ENCODE results near the gene MC4R. TPM values are rescaled to one million over a fixed set of nuclear protein-coding genes. Genes with fewer than 3 reads are reported as not detected.

Gene MC4R
- total RNA-seq, 1 donor: not detected

- H3K4me1 ChIP-seq (ENCODE audit: insufficient read depth, low read length): no peaks in the 10 kb centered on the region
- H3K27me3 ChIP-seq (ENCODE audit: insufficient read depth, low read length): no peaks in the 10 kb centered on the region
- H3K9me3 ChIP-seq (ENCODE audit: low read depth, low read length): no peaks in the 10 kb centered on the region
- no peak overlapping the region for H3K4me3 ChIP-seq (ENCODE audit: low read length)
These were observed 14.1 kb downstream of the MC4R start for GRCh38 chr18:60358516-60358915.

GRCh38 chr18:60350941-60351340, 21.6 kb downstream of the MC4R start:
- no peaks in the 10 kb centered on the region for H3K27me3 ChIP-seq (ENCODE audit: insufficient read depth, low read length)

GRCh38 chr18:60350150-60350549, 22.4 kb downstream of the MC4R start:
- H3K27me3 ChIP-seq (ENCODE audit: insufficient read depth, low read length): no peaks in the 10 kb centered on the region
- H3K4me1 ChIP-seq (ENCODE audit: insufficient read depth, low read length): no peaks in the 10 kb centered on the region
- no peak overlapping the region for H3K4me3 ChIP-seq (ENCODE audit: low read length)
- H3K9me3 ChIP-seq (ENCODE audit: low read depth, low read length): no peaks in the 10 kb centered on the region

More at GRCh38 chr18:60350941-60351340, 21.6 kb downstream of the MC4R start:
- Histone ChIP-seq H3K4me3 (ENCODE audit: low read length) (no peak overlapping the region), H3K4me1 (ENCODE audit: insufficient read depth, low read length) (no peaks in the 10 kb centered on the region), H3K9me3 (ENCODE audit: low read depth, low read length) (no peaks in the 10 kb centered on the region)

GRCh38 chr18:60347526-60348045, 25.0 kb downstream of the MC4R start:
- Histone ChIP-seq H3K4me1 (ENCODE audit: insufficient read depth, low read length) (no peaks in the 10 kb centered on the region), H3K9me3 (ENCODE audit: low read depth, low read length) (no peaks in the 10 kb centered on the region), H3K27me3 (ENCODE audit: insufficient read depth, low read length) (no peaks in the 10 kb centered on the region), H3K4me3 (ENCODE audit: low read length) (no peak overlapping the region)

GRCh38 chr18:60339018-60339417, 33.6 kb downstream of the MC4R start:
- Histone ChIP-seq H3K4me3 (ENCODE audit: low read length) (no peak overlapping the region), H3K27me3 (ENCODE audit: insufficient read depth, low read length) (no peaks in the 10 kb centered on the region), H3K9me3 (ENCODE audit: low read depth, low read length) (no peaks in the 10 kb centered on the region), H3K4me1 (ENCODE audit: insufficient read depth, low read length) (no peaks in the 10 kb centered on the region)

GRCh38 chr18:60331890-60332289, 40.7 kb downstream of the MC4R start:
- Histone ChIP-seq H3K9me3 (ENCODE audit: low read depth, low read length) (no peaks in the 10 kb centered on the region), H3K4me3 (ENCODE audit: low read length) (no peak overlapping the region), H3K4me1 (ENCODE audit: insufficient read depth, low read length) (no peaks in the 10 kb centered on the region), H3K27me3 (ENCODE audit: insufficient read depth, low read length) (no peaks in the 10 kb centered on the region)

- H3K4me1 ChIP-seq (ENCODE audit: insufficient read depth, low read length): no peaks in the 10 kb centered on the region
- no peaks in the 10 kb centered on the region for H3K9me3 ChIP-seq (ENCODE audit: low read depth, low read length)
- H3K4me3 ChIP-seq (ENCODE audit: low read length): no peak overlapping the region
- H3K27me3 ChIP-seq (ENCODE audit: insufficient read depth, low read length): no peaks in the 10 kb centered on the region
These were observed 43.4 kb downstream of the MC4R start for GRCh38 chr18:60329131-60329530.

- no peak overlapping the region for H3K4me3 ChIP-seq (ENCODE audit: low read length)
- H3K4me1 ChIP-seq (ENCODE audit: insufficient read depth, low read length): no peaks in the 10 kb centered on the region
- no peaks in the 10 kb centered on the region for H3K27me3 ChIP-seq (ENCODE audit: insufficient read depth, low read length)
- H3K9me3 ChIP-seq (ENCODE audit: low read depth, low read length): no peaks in the 10 kb centered on the region
These were observed 44.7 kb downstream of the MC4R start for GRCh38 chr18:60327880-60328279.

GRCh38 chr18:60322591-60322990, 50.0 kb downstream of the MC4R start:
- Histone ChIP-seq H3K27me3 (ENCODE audit: insufficient read depth, low read length) (no peaks in the 10 kb centered on the region), H3K4me1 (ENCODE audit: insufficient read depth, low read length) (no peaks in the 10 kb centered on the region), H3K4me3 (ENCODE audit: low read length) (no peak overlapping the region), H3K9me3 (ENCODE audit: low read depth, low read length) (no peaks in the 10 kb centered on the region)

Data from mononuclear cell (primary cell).